HUES64 (cell line): ENCODE measurements around the gene MDM4.
"Not testable (repeated sequence)": the region's sequence is repeated elsewhere in the genome, so short reads cannot be mapped to it uniquely, and the experiment has no call there.

ENCODE experiments used
- H3K27ac ChIP-seq: 2 replicates; pipeline ENCODE4 v1.7.0; 2013; ENCODE audit warnings: low read depth, low read length, inconsistent platforms
- H3K27me3 ChIP-seq: 2 replicates; pipeline ENCODE4 v1.6.1; 2013; ENCODE audit warnings: mild to moderate bottlenecking, low read length; ENCODE audit not compliant: insufficient read depth
- H3K36me3 ChIP-seq: 2 replicates; pipeline ENCODE4 v1.6.1; 2013; ENCODE audit warnings: mild to moderate bottlenecking, low read length; ENCODE audit not compliant: insufficient read depth
- H3K4me1 ChIP-seq: 2 replicates; pipeline ENCODE4 v1.6.1; 2013; ENCODE audit warnings: mild to moderate bottlenecking, low read length, moderate library complexity; ENCODE audit not compliant: insufficient read depth
- H3K4me3 ChIP-seq: 2 replicates; pipeline ENCODE4 v1.5.1; 2013; ENCODE audit warnings: mild to moderate bottlenecking, low read length, moderate library complexity
- H3K9ac ChIP-seq: 2 replicates; pipeline ENCODE4 v1.6.1; 2013; ENCODE audit warnings: mild to moderate bottlenecking, low read depth, low read length
- H3K9me3 ChIP-seq: 2 replicates; pipeline ENCODE4 v1.6.1; 2013; ENCODE audit warnings: low read depth, low read length; ENCODE audit not compliant: insufficient read depth
- WGBS: fragments of 150-250, 120-280 bp; methylation state at CpG from one replicate; pipeline ENCODE4 v1.1.7; 2013; ENCODE audit warnings: missing lambda C conversion rate; 5-methylcytosine and 5-hydroxymethylcytosine counted together

The MDM4 gene

GRCh38 chr1:204477036-204477740 lies 39.0 kb upstream of the MDM4 start:
- no peaks in the 10 kb centered on the region for H3K36me3 ChIP-seq
- peaks cover 19% of the 10 kb centered on the region for H3K4me1 ChIP-seq
- no peaks in the 10 kb centered on the region for H3K9me3 ChIP-seq
- no peak overlapping the region for H3K27ac ChIP-seq
- no peak overlapping the region for H3K9ac ChIP-seq
- no peak overlapping the region for H3K4me3 ChIP-seq
- WGBS: 92% methylated on average over 5 of the region's 5 CpGs
- no peaks in the 10 kb centered on the region for H3K27me3 ChIP-seq

- Histone ChIP-seq H3K36me3 (no peaks in the 10 kb centered on the region), H3K9me3 (no peaks in the 10 kb centered on the region), H3K9ac (no peak overlapping the region), H3K27me3 (no peaks in the 10 kb centered on the region), H3K4me3 (no peak overlapping the region), H3K27ac (no peak overlapping the region), H3K4me1 (peaks cover 18% of the 10 kb centered on the region)
- WGBS: 77% methylated on average over 7 of the region's 7 CpGs
Measured at GRCh38 chr1:204478172-204478899, 37.9 kb upstream of the MDM4 start.

- 94% methylated on average over 2 of the region's 2 CpGs for WGBS
- no peak overlapping the region for H3K9ac ChIP-seq
- H3K27ac ChIP-seq: no peak overlapping the region
- H3K4me1 ChIP-seq: peaks cover 13% of the 10 kb centered on the region
- no peaks in the 10 kb centered on the region for H3K27me3 ChIP-seq
- no peaks in the 10 kb centered on the region for H3K36me3 ChIP-seq
- no peak overlapping the region for H3K4me3 ChIP-seq
- H3K9me3 ChIP-seq: no peaks in the 10 kb centered on the region
Measured at GRCh38 chr1:204478921-204479320, 37.3 kb upstream of the MDM4 start.

- Histone ChIP-seq H3K9me3 (no peaks in the 10 kb centered on the region), H3K9ac (no peak overlapping the region), H3K4me3 (no peak overlapping the region), H3K4me1 (peaks cover 13% of the 10 kb centered on the region), H3K27ac (no peak overlapping the region), H3K36me3 (no peaks in the 10 kb centered on the region), H3K27me3 (no peaks in the 10 kb centered on the region)
- 93% methylated on average over 13 of the region's 13 CpGs for WGBS
Measured at GRCh38 chr1:204479387-204480136, 36.6 kb upstream of the MDM4 start.

- WGBS: 91% methylated on average over 8 of the region's 8 CpGs
Measured at GRCh38 chr1:204480515-204480914, 35.7 kb upstream of the MDM4 start.

GRCh38 chr1:204483791-204484190 lies 32.4 kb upstream of the MDM4 start:
- Histone ChIP-seq H3K9ac (no peak overlapping the region), H3K27ac (no peak overlapping the region), H3K36me3 (no peaks in the 10 kb centered on the region), H3K27me3 (no peaks in the 10 kb centered on the region), H3K4me1 (peaks cover 10% of the 10 kb centered on the region), H3K9me3 (no peaks in the 10 kb centered on the region), H3K4me3 (no peak overlapping the region)
- WGBS: 86% methylated on average over 7 of the region's 7 CpGs

More at GRCh38 chr1:204480515-204480914, 35.7 kb upstream of the MDM4 start:
- H3K9me3 ChIP-seq: no peaks in the 10 kb centered on the region
- H3K27me3 ChIP-seq: no peaks in the 10 kb centered on the region
- peaks cover 13% of the 10 kb centered on the region for H3K4me1 ChIP-seq
- H3K36me3 ChIP-seq: no peaks in the 10 kb centered on the region
- no peak overlapping the region for H3K9ac ChIP-seq
- no peak overlapping the region for H3K4me3 ChIP-seq
- H3K27ac ChIP-seq: no peak overlapping the region

GRCh38 chr1:204486513-204487255 lies 29.5 kb upstream of the MDM4 start:
- not testable (repeated sequence) for H3K9ac ChIP-seq, H3K4me1 ChIP-seq, H3K27ac ChIP-seq, H3K27me3 ChIP-seq, H3K4me3 ChIP-seq, H3K36me3 ChIP-seq, H3K9me3 ChIP-seq
- WGBS: 90% methylated on average over 9 of the region's 9 CpGs

- H3K36me3 ChIP-seq: no peaks in the 10 kb centered on the region
- H3K4me1 ChIP-seq: peaks cover 2% of the 10 kb centered on the region
- no peaks in the 10 kb centered on the region for H3K27me3 ChIP-seq
- no peak overlapping the region for H3K4me3 ChIP-seq
- H3K9ac ChIP-seq: no peak overlapping the region
- no peaks in the 10 kb centered on the region for H3K9me3 ChIP-seq
- H3K27ac ChIP-seq: no peak overlapping the region
- 94% methylated on average over 5 of the region's 5 CpGs for WGBS
Measured at GRCh38 chr1:204487256-204487615, 29.0 kb upstream of the MDM4 start.

- H3K4me1 ChIP-seq: peaks cover 18% of the 10 kb centered on the region
- no peaks in the 10 kb centered on the region for H3K36me3 ChIP-seq
- peaks cover 6% of the 10 kb centered on the region; the same call in 1 of the 2 replicates for H3K27me3 ChIP-seq
- no peak overlapping the region for H3K9ac ChIP-seq
- no peaks in the 10 kb centered on the region for H3K9me3 ChIP-seq
- no peak overlapping the region for H3K4me3 ChIP-seq
- no peak overlapping the region for H3K27ac ChIP-seq
Measured at GRCh38 chr1:204491655-204492054, 24.6 kb upstream of the MDM4 start.

- Histone ChIP-seq H3K36me3 (no peaks in the 10 kb centered on the region), H3K27ac (no peak overlapping the region; the same call in 1 of the 2 replicates), H3K4me1 (peaks cover 18% of the 10 kb centered on the region), H3K9me3 (no peaks in the 10 kb centered on the region), H3K27me3 (peaks cover 6% of the 10 kb centered on the region; the same call in 1 of the 2 replicates), H3K4me3 (peak overlapping the region; percentile 98), H3K9ac (peak overlapping the region; percentile 93)
- WGBS: 14% methylated on average over 15 of the region's 15 CpGs
Measured at GRCh38 chr1:204493145-204493983, 22.8 kb upstream of the MDM4 start.
